T-helper 1 cell treated with Interleukin-12 subunit alpha and Interleukin-12 subunit beta and Interleukin-4 antibody, amounts not matched to agents 30 μg/mL and 1 μg/mL, for 36 hours (primary cell): ENCODE results near the gene C9orf43.
A peak's percentile ranks its signal among the peaks of the same experiment; 100 is the strongest.
"Not testable (repeated sequence)": the region's sequence is repeated elsewhere in the genome, so short reads cannot be mapped to it uniquely, and the experiment has no call there.

ENCODE experiments used
- H3K27ac Mint-ChIP-seq: one replicate; pipeline ENCODE4 v1.8.0; 2021; ENCODE audit warnings: mild to moderate bottlenecking, mixed read lengths
- H3K27me3 Mint-ChIP-seq: one replicate; pipeline ENCODE4 v1.8.0; 2021; ENCODE audit warnings: low read depth, mixed read lengths
- H3K36me3 Mint-ChIP-seq: one replicate; pipeline ENCODE4 v1.8.0; 2021; ENCODE audit warnings: low read depth, mixed read lengths
- H3K4me1 Mint-ChIP-seq: one replicate; pipeline ENCODE4 v1.8.0; 2021; ENCODE audit warnings: low read depth, mixed read lengths
- H3K4me3 Mint-ChIP-seq: one replicate; pipeline ENCODE4 v1.8.0; 2021; ENCODE audit warnings: mild to moderate bottlenecking, moderate library complexity, mixed read lengths
- H3K9me3 Mint-ChIP-seq: one replicate; pipeline ENCODE4 v1.8.0; 2021; ENCODE audit warnings: mixed read lengths

C9orf43 gene, protein sequence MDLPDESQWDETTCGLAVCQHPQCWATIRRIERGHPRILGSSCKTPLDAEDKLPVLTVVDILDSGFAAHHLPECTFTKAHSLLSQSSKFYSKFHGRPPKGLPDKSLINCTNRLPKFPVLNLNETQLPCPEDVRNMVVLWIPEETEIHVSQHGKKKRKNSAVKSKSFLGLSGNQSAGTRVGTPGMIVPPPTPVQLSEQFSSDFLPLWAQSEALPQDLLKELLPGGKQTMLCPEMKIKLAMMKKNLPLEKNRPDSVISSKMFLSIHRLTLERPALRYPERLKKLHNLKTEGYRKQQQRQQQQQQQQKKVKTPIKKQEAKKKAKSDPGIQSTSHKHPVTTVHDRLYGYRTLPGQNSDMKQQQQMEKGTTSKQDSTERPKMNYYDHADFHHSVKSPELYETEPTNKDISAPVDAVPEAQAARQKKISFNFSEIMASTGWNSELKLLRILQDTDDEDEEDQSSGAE

DNA sequence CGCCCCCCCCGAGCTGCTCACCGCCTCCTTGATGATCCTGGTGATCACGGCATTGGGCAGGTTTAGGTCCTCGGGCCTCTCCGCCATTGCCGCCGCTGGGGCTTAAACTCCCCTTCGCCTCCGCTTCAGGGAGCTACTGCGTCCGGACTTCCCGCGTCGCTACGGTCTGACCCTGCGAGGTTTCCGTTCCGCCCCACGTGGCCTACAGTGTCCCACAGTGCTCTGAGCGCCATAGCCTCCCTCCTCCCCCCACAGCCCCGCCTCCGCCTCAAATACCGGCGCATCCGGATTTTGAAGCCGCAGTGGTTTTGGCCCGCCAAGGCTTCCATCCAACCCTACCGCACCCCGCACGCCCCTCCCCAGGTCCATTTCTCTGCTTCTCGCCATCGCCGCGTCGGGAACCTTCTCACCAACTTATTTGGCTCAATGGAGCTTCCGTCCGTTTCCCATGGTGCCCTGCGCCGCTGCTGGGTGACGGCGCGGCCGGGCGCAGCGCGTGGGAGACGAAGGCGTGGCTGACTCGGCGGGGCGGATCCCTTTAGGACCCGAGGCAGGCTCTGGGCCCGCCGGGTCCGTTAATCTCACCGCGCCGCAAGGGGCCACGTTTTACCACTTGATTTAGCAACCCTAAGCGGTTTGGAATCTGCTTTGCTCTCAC lies at the start of gene C9orf43, which contains the start of gene POLE3:
C9orf43 (plus strand) TSS at position 541 of the 658 bp plus-strand sequence. CDS start 2,747 bp downstream, outside the sequence.
POLE3 (minus strand) TSS at position 469 of the 658 bp plus-strand sequence; CDS start at position 87, 382 bp downstream.
- Mint-ChIP-seq H3K36me3 (peaks cover 25% of the 10 kb centered on the region), H3K4me3 (peak within 1 kb of the TSS; percentile 97), H3K9me3 (no peaks in the 10 kb centered on the region), H3K27me3 (no peaks in the 10 kb centered on the region), H3K4me1 (peaks cover 17% of the 10 kb centered on the region), H3K27ac (peak within 1 kb of the TSS; percentile 99)

DNA sequence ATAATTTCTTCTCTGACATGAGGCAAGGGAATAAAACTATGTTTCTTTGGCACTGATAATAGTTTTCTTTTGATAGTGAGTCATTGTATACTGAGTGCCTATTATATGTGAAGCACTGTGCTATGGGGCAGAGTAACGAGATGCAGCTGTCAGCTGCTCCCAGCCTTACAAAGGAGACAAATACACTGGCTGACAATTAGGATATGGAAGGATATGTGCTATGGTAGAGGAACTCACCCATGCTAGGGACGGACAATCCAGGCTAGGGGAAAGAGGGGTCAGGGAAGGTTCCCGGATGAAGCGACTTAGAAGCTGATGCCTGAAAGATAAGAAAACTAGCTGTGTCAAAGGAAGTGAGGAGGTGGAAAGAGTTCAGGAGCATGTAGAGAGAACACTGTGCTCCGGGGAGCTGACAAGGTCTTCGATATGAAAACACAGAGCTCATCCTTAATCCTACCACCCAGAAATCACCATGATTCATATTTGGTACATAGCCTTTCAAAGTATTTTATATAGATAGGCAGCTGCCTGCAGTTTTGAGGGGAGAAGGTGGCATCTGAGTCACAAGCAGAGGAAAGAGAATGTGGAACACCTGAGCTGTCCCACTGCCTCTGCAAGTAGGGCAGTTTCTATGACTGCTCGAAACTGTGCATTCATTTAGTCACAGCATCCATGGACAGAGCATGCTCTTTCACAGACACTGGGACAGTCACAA lies 49.1 kb upstream of the C9orf43 start:
- H3K36me3 Mint-ChIP-seq = peaks cover 21% of the 10 kb centered on the region
- H3K9me3 Mint-ChIP-seq = no peaks in the 10 kb centered on the region
- no peak overlapping the region for H3K4me3 Mint-ChIP-seq
- peaks cover 8% of the 10 kb centered on the region for H3K4me1 Mint-ChIP-seq
- H3K27ac Mint-ChIP-seq = no peak overlapping the region
- H3K27me3 Mint-ChIP-seq = no peaks in the 10 kb centered on the region

DNA sequence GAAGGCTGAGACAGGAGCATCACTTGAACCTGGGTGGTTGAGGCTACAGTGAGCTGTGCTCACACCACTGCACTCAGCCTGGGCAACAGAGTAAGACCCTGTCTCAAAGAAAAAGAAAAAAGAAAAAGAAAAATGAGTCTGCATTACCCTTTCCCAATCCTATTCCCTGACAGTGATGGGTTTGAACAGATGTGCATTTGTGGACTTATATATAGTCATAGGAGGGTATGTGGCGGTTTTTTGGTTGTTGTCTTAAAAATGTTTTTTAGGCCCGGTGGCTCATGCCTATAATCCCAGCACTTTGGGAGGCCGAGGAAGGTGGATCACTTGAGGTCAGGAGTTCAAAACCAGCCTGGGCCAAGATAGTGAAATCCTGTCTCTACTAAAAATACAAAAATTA lies 47.2 kb upstream of the C9orf43 start:
- Mint-ChIP-seq H3K4me1 (peaks cover 4% of the 10 kb centered on the region), H3K27me3 (no peaks in the 10 kb centered on the region), H3K9me3 (no peaks in the 10 kb centered on the region), H3K36me3 (peaks cover 15% of the 10 kb centered on the region), H3K4me3 (no peak overlapping the region), H3K27ac (no peak overlapping the region)

DNA sequence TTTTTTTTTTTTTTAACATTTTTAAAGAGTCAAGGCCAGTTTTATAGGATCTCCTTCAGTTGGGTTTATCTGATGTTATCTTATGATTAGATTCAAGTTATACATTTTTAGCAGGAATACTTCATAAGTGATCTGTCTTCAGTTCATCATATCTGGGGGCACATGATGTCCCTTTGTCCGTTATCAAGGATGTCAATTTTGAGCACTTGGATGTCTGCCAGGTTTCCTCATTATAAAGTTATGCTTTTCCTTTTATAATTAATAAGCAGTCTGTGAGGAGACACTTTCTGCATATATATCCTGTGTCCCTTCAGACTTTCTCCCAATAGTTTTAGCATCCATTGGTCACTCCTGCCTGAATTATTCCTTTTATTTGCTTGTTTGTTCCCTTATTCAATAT lies 45.6 kb upstream of the C9orf43 start:
- Mint-ChIP-seq H3K27ac (no peak overlapping the region), H3K27me3 (no peaks in the 10 kb centered on the region), H3K36me3 (peaks cover 16% of the 10 kb centered on the region), H3K4me1 (peaks cover 4% of the 10 kb centered on the region), H3K4me3 (no peak overlapping the region), H3K9me3 (no peaks in the 10 kb centered on the region)

DNA sequence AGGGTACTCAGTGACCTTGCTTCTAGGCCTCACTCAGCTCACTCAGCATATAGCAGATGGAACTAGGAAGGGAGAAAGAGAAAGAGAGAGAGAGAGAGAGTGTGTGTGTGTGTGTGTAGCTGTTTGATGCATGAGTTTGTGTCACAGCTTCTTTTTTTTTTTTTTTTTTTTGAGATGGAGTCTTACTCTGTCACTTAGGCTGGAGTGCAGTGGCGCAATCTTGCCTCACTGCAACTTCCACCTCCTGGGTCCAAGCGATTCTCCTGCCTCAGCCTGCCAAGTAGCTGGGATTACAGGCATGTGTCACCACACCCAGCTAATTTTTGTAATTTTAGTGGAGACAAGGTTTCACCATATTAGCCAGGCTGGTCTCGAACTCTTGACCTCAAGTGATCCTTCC lies 44.9 kb upstream of the C9orf43 start:
- H3K36me3 Mint-ChIP-seq = peaks cover 13% of the 10 kb centered on the region
- not testable (repeated sequence) for H3K4me1 Mint-ChIP-seq, H3K27ac Mint-ChIP-seq, H3K9me3 Mint-ChIP-seq, H3K4me3 Mint-ChIP-seq, H3K27me3 Mint-ChIP-seq

DNA sequence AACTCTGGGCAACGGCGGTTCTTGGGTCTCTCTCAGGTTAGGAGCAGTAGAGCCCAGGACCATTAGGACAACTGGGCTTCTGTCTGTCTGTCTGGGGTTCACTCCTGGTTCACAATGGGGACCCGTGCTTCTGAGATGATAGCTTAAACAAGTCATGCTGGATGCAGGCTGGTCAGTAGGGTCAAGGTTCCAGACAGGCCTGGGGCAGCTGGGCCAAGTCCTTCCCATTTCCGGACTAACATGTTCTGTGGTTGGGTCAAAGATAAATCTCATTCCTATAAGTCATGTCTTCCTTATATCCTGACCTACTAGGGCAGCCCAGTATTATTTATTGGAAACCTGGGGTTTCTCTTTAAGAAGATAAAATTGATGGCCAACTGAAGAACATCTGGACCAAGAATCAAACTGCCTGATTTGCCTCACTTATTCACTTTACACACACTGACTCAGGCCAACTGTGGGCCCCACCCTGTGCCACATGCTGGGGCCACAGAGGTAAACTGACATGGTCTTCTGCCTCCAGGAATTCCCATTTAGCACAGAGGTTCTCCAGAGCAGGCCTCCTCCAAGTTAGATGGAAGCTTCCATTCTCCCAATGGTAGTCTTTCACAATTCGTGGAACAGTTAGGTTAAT lies 42.1 kb upstream of the C9orf43 start:
- Mint-ChIP-seq H3K9me3 (no peaks in the 10 kb centered on the region), H3K36me3 (peaks cover 11% of the 10 kb centered on the region), H3K4me3 (no peak overlapping the region), H3K27ac (no peak overlapping the region), H3K4me1 (no peaks in the 10 kb centered on the region), H3K27me3 (no peaks in the 10 kb centered on the region)

DNA sequence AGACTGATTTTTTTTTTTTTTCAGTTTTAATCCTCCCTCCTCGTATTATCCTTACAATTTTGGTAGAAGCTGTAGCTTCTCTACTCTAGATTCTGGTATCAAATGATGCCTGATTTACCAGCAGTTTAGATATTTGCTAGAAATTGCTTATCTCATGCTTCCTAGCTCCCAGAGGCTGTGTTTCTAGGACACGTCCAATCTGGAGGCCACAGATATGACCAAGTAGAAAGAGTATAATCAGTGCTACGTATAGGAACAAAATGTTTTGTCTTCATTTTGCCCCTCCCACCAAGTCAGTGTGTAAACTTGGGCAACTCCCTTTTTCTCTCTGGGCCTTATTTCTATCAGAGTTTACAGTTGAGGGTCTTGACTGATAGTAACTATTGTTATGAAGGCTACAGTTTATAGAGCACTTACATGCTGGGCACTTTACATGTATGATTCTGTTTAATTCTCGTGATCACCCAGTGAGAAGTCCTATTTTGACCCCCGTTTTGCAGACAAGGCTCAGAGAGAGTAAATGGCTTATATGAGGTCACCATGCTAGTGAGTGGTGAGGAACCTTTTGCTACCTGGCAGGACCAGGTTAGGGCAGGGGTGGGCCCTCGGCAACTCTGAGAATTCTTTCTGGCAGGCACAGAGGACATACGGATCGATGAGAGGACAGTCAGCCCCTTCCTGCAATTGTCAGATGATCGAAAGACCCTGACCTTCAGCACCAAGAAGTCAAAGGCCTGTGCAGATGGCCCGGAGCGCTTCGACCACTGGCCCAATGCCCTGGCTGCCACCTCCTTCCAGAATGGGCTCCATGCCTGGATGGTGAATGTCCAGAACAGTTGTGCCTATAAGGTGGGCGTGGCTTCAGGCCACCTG lies 41.3 kb upstream of the C9orf43 start:
- Mint-ChIP-seq H3K36me3 (peaks cover 11% of the 10 kb centered on the region), H3K9me3 (no peaks in the 10 kb centered on the region), H3K27ac (no peak overlapping the region), H3K4me3 (no peak overlapping the region), H3K27me3 (no peaks in the 10 kb centered on the region), H3K4me1 (no peaks in the 10 kb centered on the region)

DNA sequence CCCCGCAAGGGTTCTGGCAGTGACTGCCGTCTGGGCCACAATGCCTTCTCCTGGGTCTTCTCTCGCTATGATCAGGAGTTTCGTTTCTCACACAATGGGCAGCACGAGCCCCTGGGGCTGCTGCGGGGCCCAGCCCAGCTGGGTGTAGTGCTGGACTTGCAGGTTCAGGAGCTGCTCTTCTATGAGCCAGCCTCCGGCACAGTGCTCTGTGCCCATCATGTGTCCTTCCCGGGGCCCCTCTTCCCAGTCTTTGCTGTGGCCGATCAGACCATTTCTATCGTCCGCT lies 40.7 kb upstream of the C9orf43 start:
- H3K9me3 Mint-ChIP-seq = no peaks in the 10 kb centered on the region
- H3K27ac Mint-ChIP-seq = no peak overlapping the region
- no peaks in the 10 kb centered on the region for H3K27me3 Mint-ChIP-seq
- peaks cover 15% of the 10 kb centered on the region for H3K36me3 Mint-ChIP-seq
- peaks cover 3% of the 10 kb centered on the region for H3K4me1 Mint-ChIP-seq
- H3K4me3 Mint-ChIP-seq = no peak overlapping the region

DNA sequence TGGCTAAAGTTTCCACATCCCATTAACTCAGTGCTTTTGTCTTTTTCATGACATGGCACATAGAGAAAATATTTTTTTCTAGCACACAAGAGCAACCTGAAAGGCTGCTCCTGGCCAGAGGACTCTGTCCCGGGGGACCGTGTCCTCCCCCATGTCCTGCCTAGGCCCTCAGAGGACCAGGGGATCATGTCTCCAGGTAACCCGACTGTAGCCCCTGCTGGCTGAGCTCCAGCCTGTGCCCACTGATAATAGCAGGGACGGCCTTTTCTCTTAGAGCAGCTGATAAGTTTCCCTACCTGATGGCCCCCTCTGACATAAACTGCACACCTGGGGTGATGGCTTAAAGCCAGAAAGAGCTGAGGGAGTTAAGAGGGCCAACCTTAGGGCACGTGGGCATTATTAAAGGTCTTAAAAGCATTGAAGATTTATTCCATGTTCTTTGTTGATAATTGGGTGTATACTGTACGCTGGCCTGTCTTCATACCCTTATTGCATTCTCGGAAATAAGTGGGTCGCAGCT lies 39.7 kb upstream of the C9orf43 start:
- H3K27me3 Mint-ChIP-seq = no peaks in the 10 kb centered on the region
- H3K36me3 Mint-ChIP-seq = peaks cover 12% of the 10 kb centered on the region
- no peak overlapping the region for H3K27ac Mint-ChIP-seq
- H3K4me3 Mint-ChIP-seq = no peak overlapping the region
- H3K9me3 Mint-ChIP-seq = no peaks in the 10 kb centered on the region
- peaks cover 13% of the 10 kb centered on the region for H3K4me1 Mint-ChIP-seq

DNA sequence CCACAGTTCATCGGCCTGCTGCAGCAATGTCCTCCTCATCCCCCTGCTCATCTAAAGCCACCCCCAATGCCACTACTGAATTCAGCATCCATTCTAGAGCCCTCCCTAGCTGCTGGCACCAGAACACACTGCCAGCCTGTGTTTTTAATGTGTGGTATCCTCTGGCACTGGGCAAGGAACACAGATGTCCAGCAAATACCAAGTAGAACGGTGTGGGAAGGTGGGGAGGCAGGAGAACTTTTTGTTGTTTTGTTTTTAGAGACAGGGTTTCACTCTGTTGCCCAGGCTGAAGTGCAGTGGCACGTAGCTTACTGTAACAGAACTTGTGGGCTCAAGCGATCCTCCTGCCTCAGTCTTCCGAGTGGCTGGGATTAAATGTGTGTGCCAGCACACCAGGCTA lies 38.5 kb upstream of the C9orf43 start:
- Mint-ChIP-seq H3K4me1 (peaks cover 13% of the 10 kb centered on the region), H3K9me3 (no peaks in the 10 kb centered on the region), H3K36me3 (peaks cover 12% of the 10 kb centered on the region), H3K27me3 (no peaks in the 10 kb centered on the region), H3K27ac (no peak overlapping the region), H3K4me3 (no peak overlapping the region)

DNA sequence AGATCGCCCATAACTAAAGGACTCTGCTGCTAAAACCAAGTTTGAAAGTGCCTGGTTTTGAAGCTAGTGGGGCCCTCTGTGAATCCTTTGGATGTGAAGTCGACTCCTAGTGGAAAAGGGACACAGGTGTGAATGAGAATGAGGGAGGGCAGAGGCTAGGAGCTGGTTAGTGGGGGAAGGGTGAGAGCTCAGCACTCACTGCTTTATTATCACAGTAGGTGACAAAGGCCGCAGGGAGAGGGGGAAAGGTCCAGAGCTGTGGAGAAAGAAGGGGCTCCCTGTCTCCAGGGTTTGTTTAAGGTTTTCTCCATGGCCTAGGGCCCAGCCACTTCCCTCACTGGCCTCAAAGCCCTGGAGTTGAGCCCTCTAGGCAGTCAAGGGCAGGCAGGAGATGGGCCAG lies 37.3 kb upstream of the C9orf43 start:
- Mint-ChIP-seq H3K27ac (no peak overlapping the region), H3K9me3 (no peaks in the 10 kb centered on the region), H3K4me3 (no peak overlapping the region), H3K4me1 (peaks cover 13% of the 10 kb centered on the region), H3K36me3 (peaks cover 12% of the 10 kb centered on the region), H3K27me3 (no peaks in the 10 kb centered on the region)

DNA sequence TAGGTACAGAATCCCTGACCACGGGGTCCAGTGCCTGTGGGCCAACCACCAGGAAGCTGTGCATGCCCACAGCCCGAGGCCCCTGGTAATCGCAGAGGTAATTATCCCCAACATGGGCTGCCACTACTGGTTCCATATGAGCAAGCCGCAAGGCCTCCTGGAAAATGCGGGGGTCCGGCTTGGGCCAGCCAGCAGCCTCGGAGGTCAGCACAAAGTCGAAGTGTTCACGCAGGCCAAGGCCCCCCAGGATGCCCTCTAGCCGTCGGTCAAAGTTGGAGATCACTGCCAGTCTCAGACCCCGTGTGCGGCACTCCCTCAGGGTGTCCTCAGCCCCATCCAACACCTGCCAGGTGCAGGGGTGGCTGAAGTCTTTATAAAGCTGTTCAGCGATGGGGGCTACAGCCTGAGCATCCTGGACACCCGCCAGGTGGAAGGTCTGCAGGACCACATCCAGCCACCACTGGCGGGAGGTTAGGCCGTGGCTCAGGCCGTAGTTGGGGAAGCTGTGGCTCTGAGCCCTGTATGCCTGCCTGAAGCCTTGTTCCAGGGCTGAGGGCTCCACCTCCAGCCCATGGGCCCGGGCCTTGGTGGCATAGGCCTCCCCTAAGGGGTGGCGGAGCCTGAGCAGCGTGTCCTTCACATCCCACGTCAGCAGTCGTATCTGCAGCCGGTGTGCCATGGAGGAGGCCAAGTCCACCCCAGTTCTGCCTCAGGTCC lies 36.7 kb upstream of the C9orf43 start:
- Mint-ChIP-seq H3K36me3 (peaks cover 8% of the 10 kb centered on the region), H3K4me3 (no peak overlapping the region), H3K27ac (no peak overlapping the region), H3K27me3 (no peaks in the 10 kb centered on the region), H3K4me1 (peaks cover 13% of the 10 kb centered on the region), H3K9me3 (no peaks in the 10 kb centered on the region)
